ENCODE measurements around the gene BMP4. TPM values are rescaled to one million over a fixed set of nuclear protein-coding genes. Genes with fewer than 3 reads are reported as not detected.

The BMP4 gene
- total and polyA plus RNA-seq, 11 donors: 3.1 to 18.4 (median 5.8) TPM

GRCh38 chr14:53934778-53935414, 21.7 kb downstream of the BMP4 start:
- no peak for DNase-seq

GRCh38 chr14:53932966-53933365, 23.7 kb downstream of the BMP4 start:
- no peak for DNase-seq
- ATAC-seq: no peak
- Histone ChIP-seq H3K36me3 (no peaks in the 10 kb centered on the region), H3K27ac (no peak overlapping the region), H3K9me3 (no peaks in the 10 kb centered on the region), H3K4me3 (no peak overlapping the region), H3K27me3 (no peaks in the 10 kb centered on the region), H3K4me1 (no peaks in the 10 kb centered on the region)
- intact Hi-C loops (cut with DNase I): no loop called here
- TF ChIP-seq, protein P1, sequence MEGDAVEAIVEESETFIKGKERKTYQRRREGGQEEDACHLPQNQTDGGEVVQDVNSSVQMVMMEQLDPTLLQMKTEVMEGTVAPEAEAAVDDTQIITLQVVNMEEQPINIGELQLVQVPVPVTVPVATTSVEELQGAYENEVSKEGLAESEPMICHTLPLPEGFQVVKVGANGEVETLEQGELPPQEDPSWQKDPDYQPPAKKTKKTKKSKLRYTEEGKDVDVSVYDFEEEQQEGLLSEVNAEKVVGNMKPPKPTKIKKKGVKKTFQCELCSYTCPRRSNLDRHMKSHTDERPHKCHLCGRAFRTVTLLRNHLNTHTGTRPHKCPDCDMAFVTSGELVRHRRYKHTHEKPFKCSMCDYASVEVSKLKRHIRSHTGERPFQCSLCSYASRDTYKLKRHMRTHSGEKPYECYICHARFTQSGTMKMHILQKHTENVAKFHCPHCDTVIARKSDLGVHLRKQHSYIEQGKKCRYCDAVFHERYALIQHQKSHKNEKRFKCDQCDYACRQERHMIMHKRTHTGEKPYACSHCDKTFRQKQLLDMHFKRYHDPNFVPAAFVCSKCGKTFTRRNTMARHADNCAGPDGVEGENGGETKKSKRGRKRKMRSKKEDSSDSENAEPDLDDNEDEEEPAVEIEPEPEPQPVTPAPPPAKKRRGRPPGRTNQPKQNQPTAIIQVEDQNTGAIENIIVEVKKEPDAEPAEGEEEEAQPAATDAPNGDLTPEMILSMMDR (IDR thresholded peaks at IDR 0.05): no peak
- TF ChIP-seq POLR2A (IDR thresholded peaks at IDR 0.05): no peak

More at GRCh38 chr14:53934778-53935414, 21.7 kb downstream of the BMP4 start:
- no peak for TF ChIP-seq POLR2A (IDR thresholded peaks at IDR 0.05)
- TF ChIP-seq, protein P1 (IDR thresholded peaks at IDR 0.05): no peak
- intact Hi-C loops (cut with DNase I): no loop called here
- Histone ChIP-seq H3K4me1 (no peaks in the 10 kb centered on the region), H3K27ac (no peak overlapping the region), H3K9me3 (no peaks in the 10 kb centered on the region), H3K4me3 (no peak overlapping the region), H3K27me3 (no peaks in the 10 kb centered on the region), H3K36me3 (no peaks in the 10 kb centered on the region)
- 85 to 87% (median 86%) methylated on average over 7 of the region's 7 CpGs for WGBS, 4 donors
- ATAC-seq: no peak

DNA sequence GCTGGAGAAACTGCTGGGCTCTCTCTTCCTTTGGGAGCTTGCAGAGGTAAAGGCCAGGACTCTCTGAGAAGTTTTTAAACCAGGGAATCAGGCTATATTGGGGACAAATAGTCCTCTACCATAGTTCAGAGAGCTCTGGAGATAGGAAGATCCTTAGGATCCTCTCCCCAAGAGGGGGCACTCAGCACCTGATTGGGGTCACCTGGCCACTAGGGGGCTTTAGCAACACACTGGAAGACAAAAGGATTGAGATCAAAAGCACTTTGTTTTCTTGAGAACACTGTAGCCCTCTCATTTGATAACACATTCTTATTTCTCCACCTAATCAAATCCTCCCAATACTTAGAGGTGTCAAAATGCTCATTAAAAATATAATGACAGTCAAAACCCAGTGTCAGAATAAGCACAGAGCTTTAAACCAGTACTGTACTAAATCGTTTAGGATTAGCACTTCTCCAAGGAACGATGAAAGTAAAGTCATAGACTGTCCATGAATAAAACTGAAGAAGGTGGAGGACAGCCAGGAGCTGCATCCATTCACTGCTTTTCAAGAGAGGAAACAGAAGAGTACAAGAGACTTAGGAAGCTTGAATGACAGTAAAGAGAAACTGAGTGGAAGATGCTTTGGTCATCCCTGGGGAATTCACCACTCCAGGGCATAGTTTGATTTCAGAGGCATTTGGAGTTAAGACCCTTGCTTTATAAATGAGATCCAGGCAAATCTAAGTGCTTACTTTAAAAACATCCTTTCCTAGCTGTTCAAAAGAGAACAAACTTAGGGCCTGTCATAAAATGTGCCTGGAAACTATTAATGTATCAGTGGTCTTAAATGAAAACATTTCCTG, 26.5 kb downstream of the BMP4 start:
- DNase-seq: no peak
- 77 to 81% (median 78%) methylated on average over 2 of the region's 2 CpGs for WGBS, 4 donors
- H3K27me3 ChIP-seq: no peaks in the 10 kb centered on the region
- H3K4me1 ChIP-seq: peaks cover 0 to 5% (median 0%) of the 10 kb centered on the region in 12 donors
- H3K9me3 ChIP-seq: no peaks in the 10 kb centered on the region
- TF ChIP-seq, protein P1 (IDR thresholded peaks at IDR 0.05): peak; percentile 16 to 44 (median 33)
- no peak for TF ChIP-seq POLR2A (IDR thresholded peaks at IDR 0.05)
- ATAC-seq: no peak
- intact Hi-C loops (cut with DNase I): no loop called here
- H3K27ac ChIP-seq: no peak overlapping the region
- H3K36me3 ChIP-seq: no peaks in the 10 kb centered on the region
- no peak overlapping the region for H3K4me3 ChIP-seq

DNA sequence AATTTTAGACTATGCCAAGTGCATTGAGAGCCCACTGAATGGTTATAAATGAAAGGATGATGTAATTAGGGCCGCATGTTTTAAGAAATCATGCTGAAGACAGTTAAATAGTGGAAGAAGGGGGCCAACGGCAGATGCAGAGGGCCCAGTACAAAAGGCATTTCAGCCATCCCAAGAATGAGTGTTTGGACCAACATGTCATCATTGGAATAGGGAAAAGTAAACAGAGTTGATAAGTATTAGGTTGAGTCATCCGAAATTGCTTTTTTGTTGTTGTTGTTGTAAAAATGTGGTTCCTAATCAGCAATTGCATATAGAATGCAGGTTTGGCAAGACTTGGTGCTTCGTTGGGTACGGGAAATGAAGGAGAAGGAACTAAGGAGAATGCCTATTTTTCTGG, 29.5 kb downstream of the BMP4 start:
- TF ChIP-seq, protein P1 (IDR thresholded peaks at IDR 0.05): no peak
- TF ChIP-seq POLR2A (IDR thresholded peaks at IDR 0.05): no peak
- no peak for ATAC-seq

More for the DNA sequence above, 29.5 kb downstream of the BMP4 start:
- Histone ChIP-seq H3K36me3 (no peaks in the 10 kb centered on the region), H3K4me1 (peaks cover 0 to 8% (median 0%) of the 10 kb centered on the region in 12 donors), H3K4me3 (no peak overlapping the region), H3K9me3 (no peaks in the 10 kb centered on the region), H3K27me3 (no peaks in the 10 kb centered on the region), H3K27ac (no peak overlapping the region)
- 78 to 83% (median 81%) methylated on average over 5 of the region's 5 CpGs for WGBS, 4 donors
- DNase-seq: no peak
- intact Hi-C loops (cut with DNase I): no loop called here
